NCI-H774 (cell line): Measurements from ENCODE around the gene PPP1R7.

Source experiments
- DNase-seq: peaks from one replicate; lab custom pipeline; 2025; lab: John Stamatoyannopoulos, UW

The PPP1R7 gene

GRCh38 chr2:241161646-241162281 is 11.5 kb downstream of the PPP1R7 start:
- no peak for DNase-seq

DNA sequence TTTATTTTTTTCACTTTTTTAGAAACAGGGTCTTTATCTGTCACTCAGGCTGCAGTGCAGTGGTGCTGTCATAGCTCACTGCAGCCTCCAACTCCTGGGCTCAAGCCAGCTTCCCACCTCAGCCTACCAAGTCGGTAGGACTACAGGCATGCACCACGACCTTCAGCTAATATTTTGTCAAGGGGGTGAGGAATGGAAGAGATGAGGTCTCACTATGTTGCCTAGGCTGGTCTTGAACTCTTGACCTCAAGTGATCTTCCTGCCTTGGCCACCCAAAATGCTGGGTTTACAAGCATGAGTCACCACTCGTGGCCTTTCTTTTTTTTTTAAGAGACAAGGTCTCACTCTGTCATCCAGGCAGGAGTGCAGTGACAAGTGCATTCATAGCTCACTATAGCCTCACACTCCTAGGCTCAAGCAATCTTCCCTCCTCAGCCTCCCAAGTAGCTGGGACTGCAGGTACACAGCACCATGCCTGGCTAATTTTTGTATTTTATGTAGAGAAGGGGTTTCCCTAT is 13.4 kb downstream of the PPP1R7 start:
- no peak for DNase-seq

DNA sequence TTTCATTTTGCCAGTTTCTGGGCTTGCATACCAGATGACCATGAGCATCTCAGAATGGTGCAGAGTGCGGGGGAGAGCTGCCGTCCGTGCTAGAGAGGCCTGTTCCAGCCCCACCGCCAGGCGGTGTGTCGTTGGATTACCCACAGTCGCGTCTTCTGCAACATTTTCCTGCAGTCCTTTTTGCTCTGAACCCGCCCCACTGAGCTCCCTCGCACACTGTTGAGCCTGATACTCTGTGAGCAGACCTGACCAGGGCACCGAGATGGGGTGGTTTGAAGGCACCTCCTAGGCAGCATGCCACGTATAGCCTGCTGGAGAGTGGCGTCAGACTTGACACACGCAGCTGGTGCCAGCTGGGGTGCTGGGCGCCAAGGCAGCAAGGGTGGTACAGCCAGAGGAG is 18.1 kb downstream of the PPP1R7 start:
- DNase-seq: no peak

DNA sequence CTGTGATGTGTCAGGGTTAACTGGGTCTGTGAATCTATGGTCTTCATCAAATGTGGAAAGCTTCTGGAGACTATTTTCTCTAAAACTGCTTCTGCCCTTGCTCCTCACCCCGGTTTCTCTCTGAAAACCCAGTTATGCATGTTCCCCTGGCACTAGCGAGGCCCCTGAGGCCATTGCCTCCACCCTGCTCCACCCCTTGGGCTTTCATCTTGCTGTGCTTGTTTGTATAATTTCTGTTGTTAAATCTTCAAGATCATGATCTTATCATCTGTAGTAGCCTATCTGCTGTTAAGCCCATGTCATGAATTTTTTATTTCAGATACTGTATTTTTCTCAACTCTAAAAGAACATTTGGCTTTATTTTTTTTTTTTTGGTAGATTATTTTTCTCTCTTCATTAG is 23.3 kb downstream of the PPP1R7 start:
- DNase-seq: no peak

DNA sequence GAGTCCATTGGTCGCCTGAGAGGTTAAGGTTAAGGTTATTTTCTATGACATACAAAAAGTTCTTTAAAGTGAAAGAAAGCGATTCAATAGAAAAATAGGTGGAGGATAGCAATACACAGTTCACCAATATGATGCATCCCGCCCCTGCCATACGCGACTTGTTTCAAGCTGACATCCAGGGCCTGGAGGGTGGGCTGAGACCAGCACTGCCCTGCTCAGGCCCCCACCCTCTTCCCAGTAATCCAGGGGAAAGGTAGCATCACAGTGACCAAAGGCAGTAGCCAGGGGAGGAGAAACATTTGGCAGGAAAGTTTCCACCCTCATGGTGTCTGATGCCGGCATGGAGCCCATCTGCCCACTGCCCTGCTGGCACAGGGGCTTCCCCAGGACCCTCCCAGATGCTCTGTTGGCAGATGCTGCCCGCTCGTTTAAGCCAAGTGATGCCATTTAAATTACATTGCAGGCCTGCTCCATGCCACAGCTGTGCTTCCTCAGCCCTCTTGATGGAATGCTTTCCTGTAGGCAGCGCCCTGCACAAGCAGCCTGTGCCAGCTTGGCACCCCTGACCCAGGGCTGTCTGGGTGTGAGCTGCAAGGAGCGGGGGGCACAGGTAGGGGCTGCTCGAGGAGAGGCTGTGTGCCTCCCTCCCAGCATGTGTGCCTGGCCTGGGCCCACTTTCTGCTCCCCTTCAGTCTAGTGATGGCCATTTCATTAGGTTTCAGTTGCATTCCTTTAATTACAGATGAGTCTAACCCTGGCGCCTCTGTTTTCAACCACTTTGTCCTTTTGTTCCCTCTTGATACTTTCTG is 27.5 kb downstream of the PPP1R7 start:
- no peak for DNase-seq

GRCh38 chr2:241178961-241179360 is 28.7 kb downstream of the PPP1R7 start:
- no peak for DNase-seq

GRCh38 chr2:241179899-241180298 is 29.6 kb downstream of the PPP1R7 start:
- no peak for DNase-seq

GRCh38 chr2:241180495-241180894 is 30.2 kb downstream of the PPP1R7 start:
- no peak for DNase-seq

GRCh38 chr2:241182126-241182525 is 31.9 kb downstream of the PPP1R7 start:
- no peak for DNase-seq

- no peak for DNase-seq
These were observed 32.4 kb downstream of the PPP1R7 start for GRCh38 chr2:241182531-241183133.

GRCh38 chr2:241183221-241183620 is 33.0 kb downstream of the PPP1R7 start:
- no peak for DNase-seq

DNA sequence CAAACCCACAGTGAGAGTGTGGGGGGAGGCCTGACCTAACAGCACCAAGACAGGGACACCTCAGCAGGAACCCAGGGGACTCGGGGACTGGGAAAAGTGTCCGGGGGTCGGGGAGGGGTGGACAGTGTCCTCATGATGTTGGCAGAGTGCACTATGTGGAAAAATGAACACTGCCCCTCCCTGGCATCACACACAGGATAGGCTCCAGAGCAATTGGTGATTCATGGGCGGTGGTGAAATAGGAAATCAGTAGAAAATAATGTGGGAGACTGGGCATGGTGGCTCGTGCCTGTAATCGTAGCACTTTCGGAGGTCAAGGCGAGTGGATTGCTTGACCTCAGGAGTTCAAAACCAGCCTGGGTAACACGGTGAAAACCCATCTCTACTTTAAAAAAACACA is 34.6 kb downstream of the PPP1R7 start:
- DNase-seq: no peak

- DNase-seq: no peak
These were observed 35.7 kb downstream of the PPP1R7 start for GRCh38 chr2:241185961-241186360.

DNA sequence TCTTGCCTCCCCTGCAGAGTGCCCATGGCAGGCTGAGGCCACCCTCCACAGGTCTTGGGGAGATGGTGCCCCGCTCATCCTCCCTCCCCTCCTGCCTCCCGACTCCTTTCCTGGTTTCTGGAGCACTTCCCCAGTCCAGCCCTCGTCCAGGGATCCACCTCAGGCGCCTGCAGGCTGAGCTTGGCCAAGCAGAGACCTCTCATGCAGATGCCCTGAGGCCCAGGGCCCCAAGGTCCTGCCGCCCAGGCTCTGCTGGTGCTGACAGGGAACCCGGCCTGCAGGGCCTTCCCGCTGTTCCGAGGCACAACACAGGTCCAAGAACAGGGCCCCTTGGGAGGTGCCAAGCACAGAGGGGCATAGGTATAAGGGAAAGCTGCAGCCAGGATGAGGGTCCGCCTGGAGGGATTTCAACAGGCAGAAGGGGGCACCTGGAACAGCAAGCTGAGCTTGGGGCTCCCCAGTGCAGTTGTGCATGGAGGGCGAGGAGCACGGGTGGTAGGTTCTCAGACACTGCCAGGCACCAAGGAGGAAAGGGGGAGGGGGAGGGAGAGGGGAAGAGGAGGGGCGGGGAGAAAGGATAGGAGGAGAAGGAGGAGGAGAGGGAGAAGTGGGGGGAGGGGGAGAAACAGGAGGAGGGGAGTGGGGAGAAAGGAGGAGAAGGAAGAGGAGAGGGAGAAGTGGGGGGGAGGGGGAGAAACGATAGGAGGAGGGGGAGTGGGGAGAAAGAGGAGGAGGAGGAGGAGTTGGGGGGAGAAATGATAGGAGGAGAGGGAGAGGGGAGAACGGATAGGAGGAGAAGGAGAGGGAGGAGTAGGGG is 37.0 kb downstream of the PPP1R7 start:
- DNase-seq: no peak

- DNase-seq: no peak
These were observed 37.6 kb downstream of the PPP1R7 start for GRCh38 chr2:241187918-241188234.

- no peak for DNase-seq
These were observed 38.3 kb downstream of the PPP1R7 start, which contains the start of gene ANO7 for GRCh38 chr2:241188361-241189092. Gene ANO7, plus strand, starts transcription at chr2:241188677. Its CDS starts 1,387 bp downstream, at chr2:241190064.

DNA sequence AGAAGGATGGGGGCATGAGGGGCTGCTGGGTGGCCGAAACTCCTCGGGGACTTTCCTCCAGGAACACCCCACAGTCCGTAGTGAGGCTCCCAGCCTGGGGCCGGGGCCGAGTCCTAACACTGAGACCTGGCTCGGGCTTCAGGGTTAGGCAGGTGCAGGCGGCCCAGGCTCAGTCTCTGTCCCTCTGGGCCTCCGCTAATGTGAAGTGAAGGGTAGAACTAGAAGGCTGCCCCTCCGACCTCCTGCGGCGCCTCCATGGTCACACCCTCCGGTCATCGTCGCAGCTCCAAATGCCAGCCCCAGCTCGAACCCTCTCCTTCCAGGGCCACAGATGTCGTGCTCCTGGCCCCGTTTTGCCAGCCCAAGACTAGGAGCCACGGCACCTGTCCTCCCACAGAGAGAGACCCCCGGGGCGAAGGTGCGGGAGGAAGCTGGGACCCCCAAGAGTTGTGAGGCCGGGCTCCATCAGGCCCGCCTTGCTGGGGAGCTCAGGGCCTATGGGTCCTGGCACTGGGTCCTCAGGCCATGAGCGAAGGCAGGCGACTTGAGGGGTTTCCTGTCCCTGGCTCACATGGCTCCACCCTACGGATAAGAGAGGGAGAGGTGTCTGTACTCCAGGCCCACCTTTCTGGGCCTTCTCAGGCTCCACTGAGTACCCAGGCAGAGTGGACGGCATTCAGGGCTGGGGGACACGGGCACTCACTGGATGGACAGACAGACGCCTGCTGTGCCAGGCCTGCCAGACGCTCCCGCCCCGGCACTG is 39.0 kb downstream of the PPP1R7 start:
- no peak for DNase-seq

DNA sequence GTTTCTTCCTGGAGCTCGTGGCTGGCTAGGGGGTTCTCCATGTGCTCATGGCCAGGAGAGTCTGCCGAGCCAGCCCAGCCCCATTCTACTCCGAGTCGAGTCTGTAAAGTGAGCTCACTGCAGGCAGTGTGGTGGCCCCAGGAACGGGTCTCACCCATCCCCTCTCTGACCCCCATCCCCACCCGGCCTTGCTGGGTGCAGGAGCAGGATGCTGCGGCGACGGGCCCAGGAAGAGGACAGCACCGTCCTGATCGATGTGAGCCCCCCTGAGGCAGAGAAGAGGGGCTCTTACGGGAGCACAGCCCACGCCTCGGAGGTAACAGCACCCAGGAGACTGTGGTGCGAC is 39.6 kb downstream of the PPP1R7 start:
- DNase-seq: no peak

GRCh38 chr2:241190291-241190981 is 40.2 kb downstream of the PPP1R7 start:
- no peak for DNase-seq

- no peak for DNase-seq
These were observed 40.8 kb downstream of the PPP1R7 start for GRCh38 chr2:241191081-241191480.
